ENCODE data around the gene IER5L. TPM values are rescaled to one million over a fixed set of nuclear protein-coding genes. Genes with fewer than 3 reads are reported as not detected.
A peak's percentile ranks its signal among the peaks of the same experiment; 100 is the strongest.

IER5L gene
- total and polyA plus RNA-seq, 9 of the 15 experiments (the other 6 are each of a cell fraction or from before 2014, with no cell fraction given): 0.14 to 11.9 (median 0.52) TPM

DNA sequence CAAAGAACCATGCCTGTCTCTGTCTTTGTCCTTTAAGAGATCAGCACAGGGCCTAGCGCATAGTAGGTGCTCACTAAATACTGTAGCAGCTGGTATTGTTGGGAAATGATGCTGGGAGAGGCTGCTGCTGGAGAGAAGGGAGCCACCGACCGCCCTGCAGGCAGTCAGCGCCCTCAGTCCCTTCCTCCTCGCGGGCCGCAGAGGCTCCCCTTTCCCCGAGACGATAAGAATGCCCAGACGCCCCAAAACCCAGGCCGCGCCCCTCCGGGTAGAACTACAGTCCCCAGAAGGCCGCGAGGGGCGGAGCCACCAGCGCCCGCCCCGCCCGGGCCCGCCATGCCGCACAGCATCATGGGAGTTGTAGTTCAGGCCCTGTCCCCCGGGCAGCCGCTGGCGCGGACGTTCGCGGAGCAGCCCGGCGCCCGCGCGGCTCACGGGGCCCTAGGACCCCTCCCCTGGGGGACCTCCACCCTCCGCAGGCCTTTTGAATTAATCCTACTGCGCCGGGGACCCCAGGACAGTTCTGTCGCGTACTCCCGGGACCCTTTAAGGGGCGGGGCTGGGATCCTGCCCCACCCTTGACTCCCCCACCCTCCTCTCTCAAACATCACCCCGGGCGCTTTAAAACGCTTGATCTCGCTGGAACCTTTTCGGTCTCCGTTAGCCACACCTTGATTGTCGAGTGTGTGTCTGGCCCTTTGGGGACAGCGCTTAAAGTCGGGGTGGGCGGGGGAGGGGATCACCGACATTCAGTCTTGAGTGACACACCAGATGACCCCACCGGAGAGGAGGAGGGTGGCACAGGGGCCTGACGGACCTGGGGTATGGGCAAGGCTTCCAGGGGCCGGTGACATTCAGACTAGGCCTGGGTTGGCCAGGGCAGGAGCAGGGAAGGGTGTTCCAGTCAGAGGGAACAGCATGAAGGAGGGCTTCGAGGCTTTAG is 24.8 kb upstream of the IER5L start (continued):
- no peak for TF ChIP-seq SOX6 (IDR thresholded peaks at IDR 0.05)
- TF ChIP-seq, protein P1, sequence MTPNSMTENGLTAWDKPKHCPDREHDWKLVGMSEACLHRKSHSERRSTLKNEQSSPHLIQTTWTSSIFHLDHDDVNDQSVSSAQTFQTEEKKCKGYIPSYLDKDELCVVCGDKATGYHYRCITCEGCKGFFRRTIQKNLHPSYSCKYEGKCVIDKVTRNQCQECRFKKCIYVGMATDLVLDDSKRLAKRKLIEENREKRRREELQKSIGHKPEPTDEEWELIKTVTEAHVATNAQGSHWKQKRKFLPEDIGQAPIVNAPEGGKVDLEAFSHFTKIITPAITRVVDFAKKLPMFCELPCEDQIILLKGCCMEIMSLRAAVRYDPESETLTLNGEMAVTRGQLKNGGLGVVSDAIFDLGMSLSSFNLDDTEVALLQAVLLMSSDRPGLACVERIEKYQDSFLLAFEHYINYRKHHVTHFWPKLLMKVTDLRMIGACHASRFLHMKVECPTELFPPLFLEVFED (CRISPR knock-in tag; conservative IDR thresholded peaks at IDR 0.05): no peak
- peak; percentile 33 for TF ChIP-seq HMGN3 (IDR thresholded peaks at IDR 0.05; ENCODE audit: borderline replicate concordance, extremely low read depth, insufficient read length, low read depth, low read length)
- TF ChIP-seq, protein P2, sequence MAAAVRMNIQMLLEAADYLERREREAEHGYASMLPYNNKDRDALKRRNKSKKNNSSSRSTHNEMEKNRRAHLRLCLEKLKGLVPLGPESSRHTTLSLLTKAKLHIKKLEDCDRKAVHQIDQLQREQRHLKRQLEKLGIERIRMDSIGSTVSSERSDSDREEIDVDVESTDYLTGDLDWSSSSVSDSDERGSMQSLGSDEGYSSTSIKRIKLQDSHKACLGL (CRISPR knock-in tag; IDR thresholded peaks at IDR 0.05; ENCODE audit: borderline replicate concordance, poor library complexity, severe bottlenecking): no peak
- no peak for TF ChIP-seq LARP7 (IDR thresholded peaks at IDR 0.05)
- no peak for TF ChIP-seq ZNF274 (IDR thresholded peaks at IDR 0.05; ENCODE audit: borderline replicate concordance, low read depth, low read length)
- TF ChIP-seq ZNF609 (CRISPR knock-in tag; IDR thresholded peaks at IDR 0.05; ENCODE audit: borderline replicate concordance): no peak
- peak; percentile 30; the same call in 1 of the 2 replicates for TF ChIP-seq TOE1 (IDR thresholded peaks at IDR 0.05; ENCODE audit: borderline replicate concordance)
- TF ChIP-seq TOE1 (CRISPR knock-in tag; IDR thresholded peaks at IDR 0.05; ENCODE audit: borderline replicate concordance, low read depth): no peak
- no peak for TF ChIP-seq RFX5 (IDR thresholded peaks at IDR 0.05; ENCODE audit: low read depth, low read length)

Measured in K562 (cell line).